ENCODE results near the gene FARS2.

FARS2 gene

DNA sequence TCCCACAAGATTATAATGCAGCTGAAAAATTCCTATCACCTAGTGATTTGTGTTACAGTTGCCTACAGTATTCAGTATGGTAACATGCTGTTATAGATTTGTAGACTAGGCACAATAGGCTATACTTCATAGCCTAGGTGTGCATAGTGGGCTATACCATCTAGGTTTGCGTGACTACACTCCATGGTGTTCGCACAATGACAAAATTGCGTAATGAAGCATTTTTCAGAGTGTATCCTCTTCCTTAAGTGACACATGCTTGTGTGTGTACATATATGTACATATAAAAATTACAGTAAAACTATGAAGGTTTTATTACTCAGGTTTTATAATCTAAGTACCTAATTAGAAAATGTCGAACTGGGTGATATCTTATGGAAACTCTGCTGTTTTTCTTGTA is 133.0 kb downstream of the FARS2 start:
- DNase-seq: no peak
- H3K4me3 Mint-ChIP-seq: no peak overlapping the region
- H3K27me3 Mint-ChIP-seq (ENCODE audit: low read depth, poor library complexity): no peaks in the 10 kb centered on the region
- H3K27ac Mint-ChIP-seq: no peak overlapping the region
- peaks cover 6% of the 10 kb centered on the region for H3K4me1 Mint-ChIP-seq
- TF ChIP-seq, protein P1, sequence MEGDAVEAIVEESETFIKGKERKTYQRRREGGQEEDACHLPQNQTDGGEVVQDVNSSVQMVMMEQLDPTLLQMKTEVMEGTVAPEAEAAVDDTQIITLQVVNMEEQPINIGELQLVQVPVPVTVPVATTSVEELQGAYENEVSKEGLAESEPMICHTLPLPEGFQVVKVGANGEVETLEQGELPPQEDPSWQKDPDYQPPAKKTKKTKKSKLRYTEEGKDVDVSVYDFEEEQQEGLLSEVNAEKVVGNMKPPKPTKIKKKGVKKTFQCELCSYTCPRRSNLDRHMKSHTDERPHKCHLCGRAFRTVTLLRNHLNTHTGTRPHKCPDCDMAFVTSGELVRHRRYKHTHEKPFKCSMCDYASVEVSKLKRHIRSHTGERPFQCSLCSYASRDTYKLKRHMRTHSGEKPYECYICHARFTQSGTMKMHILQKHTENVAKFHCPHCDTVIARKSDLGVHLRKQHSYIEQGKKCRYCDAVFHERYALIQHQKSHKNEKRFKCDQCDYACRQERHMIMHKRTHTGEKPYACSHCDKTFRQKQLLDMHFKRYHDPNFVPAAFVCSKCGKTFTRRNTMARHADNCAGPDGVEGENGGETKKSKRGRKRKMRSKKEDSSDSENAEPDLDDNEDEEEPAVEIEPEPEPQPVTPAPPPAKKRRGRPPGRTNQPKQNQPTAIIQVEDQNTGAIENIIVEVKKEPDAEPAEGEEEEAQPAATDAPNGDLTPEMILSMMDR (IDR thresholded peaks at IDR 0.05): no peak
- no peaks in the 10 kb centered on the region for H3K36me3 Mint-ChIP-seq (ENCODE audit: low read depth)
- no peaks in the 10 kb centered on the region for H3K9me3 Mint-ChIP-seq

DNA sequence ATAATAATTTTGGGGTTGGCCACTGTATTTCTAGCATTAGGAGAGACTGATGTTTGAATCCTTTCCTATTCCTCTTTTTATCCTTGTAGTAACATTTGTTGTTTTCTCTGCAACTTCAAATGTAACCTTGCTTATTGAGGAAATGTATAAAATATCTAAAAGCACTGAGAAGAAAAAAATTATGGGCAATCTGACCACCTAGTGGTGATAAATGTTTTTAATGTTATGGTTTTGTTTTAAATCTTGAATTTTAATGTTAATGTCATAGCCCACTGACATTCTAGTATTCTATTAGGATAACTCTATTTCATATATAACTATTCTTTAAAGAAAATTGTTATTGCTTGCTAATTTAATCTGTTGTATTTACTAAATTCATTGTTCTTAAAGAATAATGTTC is 134.4 kb downstream of the FARS2 start:
- no peaks in the 10 kb centered on the region for H3K9me3 Mint-ChIP-seq
- no peak overlapping the region for H3K27ac Mint-ChIP-seq
- no peak for DNase-seq
- H3K27me3 Mint-ChIP-seq (ENCODE audit: low read depth, poor library complexity): no peaks in the 10 kb centered on the region
- H3K4me3 Mint-ChIP-seq: no peak overlapping the region
- peaks cover 6% of the 10 kb centered on the region for H3K4me1 Mint-ChIP-seq
- TF ChIP-seq, protein P1 (IDR thresholded peaks at IDR 0.05): no peak
- no peaks in the 10 kb centered on the region for H3K36me3 Mint-ChIP-seq (ENCODE audit: low read depth)

DNA sequence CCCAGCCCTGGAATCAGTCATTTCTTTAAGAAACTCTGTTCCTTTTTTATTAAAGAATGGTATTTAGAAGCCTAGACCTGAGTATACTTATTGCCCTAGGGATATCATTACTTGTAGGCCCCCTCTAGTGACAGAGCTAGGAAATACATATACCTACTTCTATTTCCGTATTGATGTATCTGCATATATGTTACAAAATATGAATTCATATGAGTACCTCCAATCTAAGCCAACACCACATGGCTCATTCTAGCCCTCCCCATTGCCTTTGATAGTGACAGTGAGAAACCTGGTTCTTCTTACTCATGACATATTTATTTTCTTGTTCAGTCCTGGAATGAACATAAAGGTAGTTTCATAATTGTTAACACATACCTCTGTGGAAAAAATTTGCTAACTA is 137.2 kb downstream of the FARS2 start:
- no peak overlapping the region for H3K4me3 Mint-ChIP-seq
- peaks cover 6% of the 10 kb centered on the region for H3K4me1 Mint-ChIP-seq
- H3K27me3 Mint-ChIP-seq (ENCODE audit: low read depth, poor library complexity): no peaks in the 10 kb centered on the region
- no peak overlapping the region for H3K27ac Mint-ChIP-seq
- no peak for DNase-seq
- TF ChIP-seq, protein P1 (IDR thresholded peaks at IDR 0.05): peak; percentile 38
- peaks cover 15% of the 10 kb centered on the region for H3K36me3 Mint-ChIP-seq (ENCODE audit: low read depth)
- H3K9me3 Mint-ChIP-seq: peaks cover 20% of the 10 kb centered on the region

DNA sequence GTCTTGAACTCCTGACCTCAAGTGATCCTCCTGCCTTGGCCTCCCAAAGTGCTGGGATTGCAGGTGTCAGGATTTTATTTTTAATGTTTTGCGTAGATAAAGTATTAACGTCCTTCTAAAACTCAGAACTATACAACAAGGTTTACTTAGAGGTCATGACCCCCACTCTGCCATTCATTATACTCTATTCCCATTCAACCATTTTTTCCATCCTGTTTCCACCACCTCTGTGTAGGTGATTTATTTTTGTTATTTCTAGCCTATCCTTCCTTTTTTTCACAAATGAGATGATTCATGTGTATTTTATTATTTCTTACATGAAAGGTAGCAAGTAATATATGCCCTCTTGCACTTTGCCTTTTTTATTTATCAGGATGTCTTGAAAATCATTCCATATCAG is 138.1 kb downstream of the FARS2 start:
- no peak overlapping the region for H3K4me3 Mint-ChIP-seq
- peaks cover 6% of the 10 kb centered on the region for H3K4me1 Mint-ChIP-seq
- H3K36me3 Mint-ChIP-seq (ENCODE audit: low read depth): peaks cover 15% of the 10 kb centered on the region
- no peak for DNase-seq
- H3K27me3 Mint-ChIP-seq (ENCODE audit: low read depth, poor library complexity): no peaks in the 10 kb centered on the region
- H3K27ac Mint-ChIP-seq: no peak overlapping the region
- peaks cover 20% of the 10 kb centered on the region for H3K9me3 Mint-ChIP-seq
- TF ChIP-seq, protein P1 (IDR thresholded peaks at IDR 0.05): no peak

DNA sequence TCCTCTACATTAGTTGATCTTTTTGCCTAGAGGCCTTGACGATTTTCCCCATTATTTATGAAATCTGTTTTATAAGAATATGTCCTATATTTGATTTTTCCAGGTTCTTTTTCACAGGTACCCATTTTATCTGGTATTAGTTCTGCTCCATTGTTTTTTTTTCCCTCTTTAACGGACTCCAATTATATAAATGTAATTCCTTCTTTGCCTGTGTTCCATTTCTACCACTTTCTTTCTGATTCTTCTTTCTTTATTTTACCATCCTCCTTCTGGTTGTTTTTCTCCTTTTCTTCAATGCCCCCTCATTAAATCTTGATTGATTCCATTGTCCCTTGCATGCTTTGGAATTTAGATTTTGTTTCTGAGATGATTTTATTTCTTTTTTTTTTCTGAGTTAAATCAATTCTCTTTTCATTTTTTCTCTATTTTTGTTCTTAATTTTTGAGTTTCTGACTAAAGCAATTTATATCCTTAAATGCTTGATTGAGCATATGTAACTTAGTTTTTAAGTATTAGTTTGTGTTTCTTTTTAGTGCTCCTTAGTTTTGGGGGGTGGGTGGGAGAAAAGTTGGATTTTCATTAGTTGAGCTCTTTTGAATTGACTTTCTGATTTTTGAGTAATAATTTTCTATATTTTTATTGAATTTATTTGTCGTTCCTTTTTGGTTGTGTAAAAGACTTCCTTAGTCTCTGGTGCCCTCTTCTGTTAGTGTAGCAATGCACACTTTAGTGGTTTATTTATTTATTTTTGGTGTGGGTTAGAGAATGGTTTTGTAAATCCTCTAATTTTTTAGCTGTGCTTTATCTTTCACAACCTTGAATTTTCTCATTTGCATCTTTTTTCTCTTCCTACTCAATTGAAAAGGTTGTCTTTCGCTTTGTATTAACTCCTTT is 140.8 kb downstream of the FARS2 start:
- H3K4me3 Mint-ChIP-seq: no peak overlapping the region
- H3K9me3 Mint-ChIP-seq: peaks cover 20% of the 10 kb centered on the region
- H3K4me1 Mint-ChIP-seq: no peaks in the 10 kb centered on the region
- H3K27ac Mint-ChIP-seq: no peak overlapping the region
- TF ChIP-seq, protein P1 (IDR thresholded peaks at IDR 0.05): peak; percentile 29
- DNase-seq: no peak
- H3K27me3 Mint-ChIP-seq (ENCODE audit: low read depth, poor library complexity): no peaks in the 10 kb centered on the region
- peaks cover 15% of the 10 kb centered on the region for H3K36me3 Mint-ChIP-seq (ENCODE audit: low read depth)

DNA sequence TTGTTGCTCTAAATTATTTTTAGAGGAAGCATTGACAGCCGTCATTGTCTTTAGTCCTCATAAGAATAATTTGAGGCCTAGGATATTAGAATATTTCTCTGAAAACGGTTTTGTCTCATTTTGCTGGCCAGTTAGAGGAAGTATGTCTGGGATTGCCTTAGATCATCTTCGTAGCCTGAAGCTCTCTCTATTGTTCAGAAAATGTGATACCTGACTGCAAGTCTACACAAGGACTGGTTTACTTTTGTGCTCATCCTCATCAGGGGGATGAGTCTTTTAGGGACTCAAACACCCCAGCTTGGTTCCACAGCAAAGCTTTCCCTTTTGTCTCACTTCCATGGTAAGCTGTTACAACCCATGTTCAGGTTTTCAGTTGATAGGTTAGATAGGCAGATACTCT is 141.8 kb downstream of the FARS2 start:
- peaks cover 17% of the 10 kb centered on the region for H3K36me3 Mint-ChIP-seq (ENCODE audit: low read depth)
- H3K4me1 Mint-ChIP-seq: peaks cover 1% of the 10 kb centered on the region
- no peak for DNase-seq
- no peaks in the 10 kb centered on the region for H3K27me3 Mint-ChIP-seq (ENCODE audit: low read depth, poor library complexity)
- TF ChIP-seq, protein P1 (IDR thresholded peaks at IDR 0.05): no peak
- no peak overlapping the region for H3K4me3 Mint-ChIP-seq
- H3K27ac Mint-ChIP-seq: no peak overlapping the region
- peaks cover 20% of the 10 kb centered on the region for H3K9me3 Mint-ChIP-seq
